ENCODE measurements around the gene IRF5.

The IRF5 gene

GRCh38 chr7:128891942-128892269, 45.8 kb upstream of the IRF5 start:
- TF ChIP-seq CTCF (conservative IDR thresholded peaks at IDR 0.05), result no peak
- H3K27ac ChIP-seq, result no peak overlapping the region

GRCh38 chr7:128892521-128893250, 45.0 kb upstream of the IRF5 start:
- H3K27ac ChIP-seq, result no peak overlapping the region
- TF ChIP-seq CTCF (conservative IDR thresholded peaks at IDR 0.05), result no peak

- H3K27ac ChIP-seq, result no peak overlapping the region
- TF ChIP-seq CTCF (conservative IDR thresholded peaks at IDR 0.05), result no peak
Observed at GRCh38 chr7:128893251-128894100, 44.3 kb upstream of the IRF5 start.

GRCh38 chr7:128894101-128894440, 43.7 kb upstream of the IRF5 start:
- no peak overlapping the region for H3K27ac ChIP-seq
- no peak for TF ChIP-seq CTCF (conservative IDR thresholded peaks at IDR 0.05)

- no peak overlapping the region for H3K27ac ChIP-seq
- no peak for TF ChIP-seq CTCF (conservative IDR thresholded peaks at IDR 0.05)
Observed at GRCh38 chr7:128895320-128895719, 42.4 kb upstream of the IRF5 start.

- H3K27ac ChIP-seq, result no peak overlapping the region
- TF ChIP-seq CTCF (conservative IDR thresholded peaks at IDR 0.05), result no peak
Observed at GRCh38 chr7:128899392-128899791, 38.3 kb upstream of the IRF5 start.

- no peak overlapping the region for H3K27ac ChIP-seq
- TF ChIP-seq CTCF (conservative IDR thresholded peaks at IDR 0.05), result no peak
Observed at GRCh38 chr7:128900237-128900636, 37.5 kb upstream of the IRF5 start.

Measured in VCaP (cell line).